Caki2 (cell line): ENCODE data around the gene ARHGEF10L. TPM values are rescaled to one million over a fixed set of nuclear protein-coding genes. Genes with fewer than 3 reads are reported as not detected.
"Not testable (repeated sequence)": the region's sequence is repeated elsewhere in the genome, so short reads cannot be mapped to it uniquely, and the experiment has no call there.

Source experiments
- DNase-seq: peaks from one replicate; pipeline ENCODE4 v3.0.0-alpha.2; 2015; ENCODE audit warnings: low read depth
- in situ Hi-C: cut with HindIII; loops from 2 replicates; pipeline ENCODE4 v1.10.0; 2016; ENCODE audit warnings: low sequenced_read_pairs, low pct_unique_long_range_greater_than_20kb, mixed read lengths
- total RNA-seq: library from RNA; depleted of rRNA; stranded (reverse); fragments of >200 nt; shearing (Covaris generic); gene quantifications from 2 replicates; pipeline ENCODE4 v1.2.3, GENCODE V29; 2014; ENCODE audit warnings: low replicate concordance

The ARHGEF10L gene
- total RNA-seq, 1 experiment from 2014 or later = 31.0 TPM

GRCh38 chr1:17725811-17726582 lies 186.5 kb downstream of the ARHGEF10L start:
- in situ Hi-C loops = no loop called here
- DNase-seq = no peak

- DNase-seq = no peak
- in situ Hi-C loops = no loop called here
Observed at GRCh38 chr1:17728123-17728712, 188.7 kb downstream of the ARHGEF10L start.

- DNase-seq = no peak
- in situ Hi-C loops = no loop called here
Observed at GRCh38 chr1:17729248-17729647, 189.8 kb downstream of the ARHGEF10L start.

GRCh38 chr1:17729909-17730308 lies 190.4 kb downstream of the ARHGEF10L start:
- no peak for DNase-seq
- in situ Hi-C loops = no loop called here

- DNase-seq = no peak
- in situ Hi-C loops = no loop called here
Observed at GRCh38 chr1:17731460-17731859, 192.0 kb downstream of the ARHGEF10L start.

- in situ Hi-C loops = no loop called here
- no peak for DNase-seq
Observed at GRCh38 chr1:17732475-17732874, 193.0 kb downstream of the ARHGEF10L start.

- in situ Hi-C loops = no loop called here
- no peak for DNase-seq
Observed at GRCh38 chr1:17733661-17734060, 194.2 kb downstream of the ARHGEF10L start.

GRCh38 chr1:17734609-17735008 lies 195.1 kb downstream of the ARHGEF10L start:
- in situ Hi-C loops = no loop called here
- DNase-seq = no peak

GRCh38 chr1:17735348-17735747 lies 195.8 kb downstream of the ARHGEF10L start:
- in situ Hi-C loops = no loop called here
- DNase-seq = no peak

- in situ Hi-C loops = no loop called here
- no peak for DNase-seq
Observed at GRCh38 chr1:17735793-17736192, 196.3 kb downstream of the ARHGEF10L start.

GRCh38 chr1:17736625-17737024 lies 197.1 kb downstream of the ARHGEF10L start:
- in situ Hi-C loops = no loop called here
- DNase-seq = no peak

GRCh38 chr1:17739050-17739449 lies 199.6 kb downstream of the ARHGEF10L start:
- no peak for DNase-seq
- in situ Hi-C loops = no loop called here

- DNase-seq = no peak
- in situ Hi-C loops = no loop called here
Observed at GRCh38 chr1:17741052-17741451, 201.6 kb downstream of the ARHGEF10L start.

GRCh38 chr1:17742583-17742982 lies 203.1 kb downstream of the ARHGEF10L start:
- in situ Hi-C loops = no loop called here
- DNase-seq = no peak

- in situ Hi-C loops = no loop called here
- DNase-seq = no peak
Observed at GRCh38 chr1:17743008-17743647, 203.6 kb downstream of the ARHGEF10L start.

GRCh38 chr1:17743925-17744324 lies 204.4 kb downstream of the ARHGEF10L start:
- DNase-seq = no peak
- in situ Hi-C loops = no loop called here

- no peak for DNase-seq
- in situ Hi-C loops = no loop called here
Observed at GRCh38 chr1:17744666-17745478, 205.4 kb downstream of the ARHGEF10L start.

GRCh38 chr1:17745479-17745955 lies 206.0 kb downstream of the ARHGEF10L start:
- no peak for DNase-seq
- in situ Hi-C loops = no loop called here

- DNase-seq, in situ Hi-C loops: not testable (repeated sequence)
Observed at GRCh38 chr1:17746281-17746680, 206.8 kb downstream of the ARHGEF10L start.
